A673 (cell line): Measurements from ENCODE around the gene FLVCR2. TPM values are rescaled to one million over a fixed set of nuclear protein-coding genes. Genes with fewer than 3 reads are reported as not detected.

Experiments
- BruUV-seq: library from RNA; stranded (reverse); fragments of 400-500 nt; replicated peaks from 2 replicates; lab custom pipeline; 2021; lab: Mats Ljungman, UMichigan
- CTCF ChIA-PET: fragments of 300-600 bp; sonication (Branson Sonifier 250); formaldehyde crosslinking; loops from one replicate; lab custom pipeline; 2022; ENCODE audit warnings: antibody characterized with exemption; lab: Charles Lee
- POLR2A ChIA-PET: fragments of 300-600 bp; sonication (Branson Sonifier 250); formaldehyde crosslinking; loops from one replicate; lab custom pipeline; 2022; ENCODE audit warnings: antibody characterized with exemption; ENCODE audit not compliant: low non-redundant PET; lab: Charles Lee
- DNase-seq: peaks from one replicate; pipeline ENCODE4 v3.0.0-alpha.2; 2015; ENCODE audit warnings: low spot score
- H3K27ac ChIP-seq: fragments of 200-600 bp; sonication (generic); 2 replicates; pipeline ENCODE4 v1.5.1; 2016; ENCODE audit warnings: mixed run types, low read depth, mild to moderate bottlenecking, mixed read lengths, antibody characterized with exemption, low read length; ENCODE audit not compliant: poor library complexity, severe bottlenecking
- H3K27me3 ChIP-seq: fragments of 200-600 bp; sonication (generic); replicated peaks from 2 replicates; pipeline ENCODE4 v1.6.1; 2017; ENCODE audit warnings: mixed run types, low read depth, mild to moderate bottlenecking, mixed read lengths, antibody characterized with exemption, low read length; ENCODE audit not compliant: insufficient read depth, poor library complexity
- H3K36me3 ChIP-seq: fragments of 200-600 bp; sonication (generic); 2 replicates; pipeline ENCODE4 v1.6.1; 2016; ENCODE audit warnings: mixed run types, mild to moderate bottlenecking, mixed read lengths, antibody characterized with exemption, low read length; ENCODE audit not compliant: insufficient read depth, poor library complexity, severe bottlenecking
- H3K4me1 ChIP-seq: fragments of 200-600 bp; sonication (generic); 2 replicates; pipeline ENCODE4 v1.6.1; 2017; ENCODE audit warnings: mixed run types, mild to moderate bottlenecking, mixed read lengths, antibody characterized with exemption, low read length; ENCODE audit not compliant: insufficient read depth, poor library complexity, severe bottlenecking
- H3K4me3 ChIP-seq: fragments of 200-600 bp; sonication (generic); 2 replicates; pipeline ENCODE4 v1.5.1; 2016; ENCODE audit warnings: low read depth, mixed run types, mild to moderate bottlenecking, mixed read lengths, low read length; ENCODE audit not compliant: poor library complexity, severe bottlenecking
- H3K9me3 ChIP-seq: fragments of 200-600 bp; sonication (generic); 2 replicates; pipeline ENCODE4 v1.6.1; 2016; ENCODE audit warnings: mixed run types, low read depth, mild to moderate bottlenecking, mixed read lengths, antibody characterized with exemption, low read length; ENCODE audit not compliant: poor library complexity, severe bottlenecking
- EZH2 ChIP-seq: fragments of 200-600 bp; sonication (generic); IDR thresholded peaks from 2 replicates; pipeline ENCODE4 v1.6.1; 2017; ENCODE audit warnings: borderline replicate concordance, low read depth, mild to moderate bottlenecking, mixed read lengths, antibody characterized with exemption, low read length; ENCODE audit not compliant: poor library complexity, severe bottlenecking
- intact Hi-C: fragments of 100-400 bp; cut with micrococcal nuclease; formaldehyde crosslinking; loops from one replicate; pipeline ENCODE4 v1.10.0; 2022; ENCODE audit not compliant: unreplicated experiment
- total RNA-seq: library from RNA; stranded (reverse); gene quantifications from 2 replicates; pipeline ENCODE4 v1.2.3, GENCODE V29; 2021
- TF ChIP-seq, protein P1 (sequence below): fragments of 300-800, 200-600 bp; sonication (generic); conservative IDR thresholded peaks from 2 replicates; pipeline ENCODE4 v1.5.1; 2017; ENCODE audit warnings: low read depth, mild to moderate bottlenecking, antibody characterized with exemption, low read length, moderate library complexity, mixed read lengths

Gene FLVCR2
- total RNA-seq, 1 experiment from 2014 or later: 3.5 TPM

GRCh38 chr14:75649773-75650172, 71.4 kb downstream of the FLVCR2 start:
- H3K36me3 ChIP-seq: peaks cover 56% of the 10 kb centered on the region
- H3K4me1 ChIP-seq: no peaks in the 10 kb centered on the region
- TF ChIP-seq, protein P1, sequence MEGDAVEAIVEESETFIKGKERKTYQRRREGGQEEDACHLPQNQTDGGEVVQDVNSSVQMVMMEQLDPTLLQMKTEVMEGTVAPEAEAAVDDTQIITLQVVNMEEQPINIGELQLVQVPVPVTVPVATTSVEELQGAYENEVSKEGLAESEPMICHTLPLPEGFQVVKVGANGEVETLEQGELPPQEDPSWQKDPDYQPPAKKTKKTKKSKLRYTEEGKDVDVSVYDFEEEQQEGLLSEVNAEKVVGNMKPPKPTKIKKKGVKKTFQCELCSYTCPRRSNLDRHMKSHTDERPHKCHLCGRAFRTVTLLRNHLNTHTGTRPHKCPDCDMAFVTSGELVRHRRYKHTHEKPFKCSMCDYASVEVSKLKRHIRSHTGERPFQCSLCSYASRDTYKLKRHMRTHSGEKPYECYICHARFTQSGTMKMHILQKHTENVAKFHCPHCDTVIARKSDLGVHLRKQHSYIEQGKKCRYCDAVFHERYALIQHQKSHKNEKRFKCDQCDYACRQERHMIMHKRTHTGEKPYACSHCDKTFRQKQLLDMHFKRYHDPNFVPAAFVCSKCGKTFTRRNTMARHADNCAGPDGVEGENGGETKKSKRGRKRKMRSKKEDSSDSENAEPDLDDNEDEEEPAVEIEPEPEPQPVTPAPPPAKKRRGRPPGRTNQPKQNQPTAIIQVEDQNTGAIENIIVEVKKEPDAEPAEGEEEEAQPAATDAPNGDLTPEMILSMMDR: no peak
- no peak for TF ChIP-seq EZH2
- no peak overlapping the region for H3K27ac ChIP-seq
- no TSS peak for BruUV-seq
- CTCF ChIA-PET: no interaction called here
- intact Hi-C loops: loop anchor here (5.0 kb wide), 1 partner anchor 72 kb away; the partner anchor contains the start of gene FLVCR2
- POLR2A ChIA-PET: no interaction called here
- no peak for DNase-seq
- no peaks in the 10 kb centered on the region for H3K27me3 ChIP-seq
- no peaks in the 10 kb centered on the region for H3K9me3 ChIP-seq
- H3K4me3 ChIP-seq: no peak overlapping the region

DNA sequence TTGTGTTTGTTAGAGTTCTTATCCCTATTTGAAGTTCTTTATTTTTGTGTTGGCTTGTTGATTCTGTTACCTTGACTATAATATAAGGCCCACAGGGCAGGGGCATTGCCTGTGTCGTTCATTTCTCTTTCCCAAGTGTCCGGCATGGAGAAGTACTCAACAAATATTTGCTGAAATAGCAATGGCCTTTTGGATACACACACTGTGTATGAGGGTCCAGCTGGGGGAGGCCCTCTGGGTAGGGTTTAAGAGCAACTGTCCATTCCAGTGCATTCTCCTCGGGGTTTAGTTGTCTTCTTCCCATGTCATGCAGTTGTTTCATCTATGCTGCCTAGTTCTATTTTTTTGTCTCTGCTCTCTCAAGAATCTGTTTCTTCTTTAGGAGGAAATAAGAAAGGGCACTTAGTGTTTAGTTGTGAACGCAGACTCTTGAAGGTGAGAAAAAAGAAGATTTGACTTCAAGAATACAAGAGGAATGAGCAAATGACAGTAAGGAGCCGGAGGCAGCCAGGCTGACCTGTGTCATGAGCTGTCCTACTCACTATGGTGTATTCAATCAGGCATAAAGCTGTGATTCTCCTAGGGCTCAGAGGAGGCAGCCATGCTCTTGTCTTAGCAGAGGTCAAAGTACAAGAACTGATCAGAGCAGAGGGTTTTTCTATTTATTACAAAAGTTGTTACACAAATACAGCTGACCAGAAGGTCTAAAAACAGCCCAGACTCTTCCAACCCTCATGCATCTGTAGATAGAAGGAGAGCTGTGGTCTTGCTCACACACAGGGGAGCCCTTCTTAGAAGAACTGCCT, 72.0 kb downstream of the FLVCR2 start:
- Histone ChIP-seq H3K9me3 (no peaks in the 10 kb centered on the region), H3K27me3 (no peaks in the 10 kb centered on the region), H3K4me1 (no peaks in the 10 kb centered on the region), H3K36me3 (peaks cover 62% of the 10 kb centered on the region), H3K27ac (no peak overlapping the region), H3K4me3 (no peak overlapping the region)
- no peak for DNase-seq
- ChIA-PET POLR2A (no interaction called here), CTCF (no interaction called here)
- no TSS peak for BruUV-seq
- TF ChIP-seq, protein P1: no peak
- no peak for TF ChIP-seq EZH2
- intact Hi-C loops: loop anchor here (5.0 kb wide), 1 partner anchor 73 kb away; the partner anchor contains the start of gene FLVCR2

GRCh38 chr14:75653563-75653962, 75.1 kb downstream of the FLVCR2 start:
- no peaks in the 10 kb centered on the region for H3K4me1 ChIP-seq
- no peak overlapping the region for H3K4me3 ChIP-seq
- no peaks in the 10 kb centered on the region for H3K27me3 ChIP-seq
- no peak for DNase-seq
- no peaks in the 10 kb centered on the region for H3K9me3 ChIP-seq
- H3K36me3 ChIP-seq: peaks cover 78% of the 10 kb centered on the region
- BruUV-seq: no TSS peak
- no peak overlapping the region for H3K27ac ChIP-seq
- ChIA-PET CTCF (no interaction called here), POLR2A (no interaction called here)
- intact Hi-C loops: loop anchor here (5.0 kb wide), 1 partner anchor 76 kb away; the partner anchor contains the start of gene FLVCR2
- no peak for TF ChIP-seq EZH2
- TF ChIP-seq, protein P1: no peak
